GM18907 (cell line): ENCODE data around the gene KIF21B.
A peak's percentile ranks its signal among the peaks of the same experiment; 100 is the strongest.

ENCODE experiments used
- ATAC-seq: cut with Tn5 transposase; IDR thresholded peaks from one replicate; pipeline ENCODE4 v1.9.1; 2021; ENCODE audit warnings: mild to moderate bottlenecking, moderate library complexity; ENCODE audit not compliant: unreplicated experiment

The KIF21B gene

DNA sequence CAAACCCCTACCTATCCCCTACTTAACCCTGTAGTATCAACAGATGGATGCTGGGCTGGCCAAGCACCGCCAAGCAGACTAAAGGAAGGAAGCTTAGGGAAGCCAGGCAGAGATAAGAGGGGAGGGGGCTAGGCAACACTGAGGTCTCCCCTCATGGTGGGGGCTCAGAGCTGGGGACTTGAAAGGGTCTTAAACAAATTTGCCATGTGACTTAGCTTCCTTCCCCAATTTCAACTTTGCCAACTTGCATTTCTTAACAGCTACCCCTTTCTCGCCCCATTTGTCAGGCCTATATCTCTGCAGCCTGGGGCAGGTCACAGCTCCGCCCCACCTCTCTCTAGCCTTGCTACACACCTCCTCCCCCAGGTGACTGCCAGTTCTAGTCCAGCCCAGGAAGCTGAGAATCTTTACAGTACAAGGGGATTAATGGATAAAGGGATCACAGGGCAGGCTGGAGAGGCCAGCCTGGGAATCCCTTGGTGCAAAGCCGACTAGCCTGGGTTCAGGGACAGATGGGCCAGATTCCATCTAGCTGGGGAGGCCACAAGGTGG is 3.4 kb downstream of the KIF21B start:
- ATAC-seq, result no peak

DNA sequence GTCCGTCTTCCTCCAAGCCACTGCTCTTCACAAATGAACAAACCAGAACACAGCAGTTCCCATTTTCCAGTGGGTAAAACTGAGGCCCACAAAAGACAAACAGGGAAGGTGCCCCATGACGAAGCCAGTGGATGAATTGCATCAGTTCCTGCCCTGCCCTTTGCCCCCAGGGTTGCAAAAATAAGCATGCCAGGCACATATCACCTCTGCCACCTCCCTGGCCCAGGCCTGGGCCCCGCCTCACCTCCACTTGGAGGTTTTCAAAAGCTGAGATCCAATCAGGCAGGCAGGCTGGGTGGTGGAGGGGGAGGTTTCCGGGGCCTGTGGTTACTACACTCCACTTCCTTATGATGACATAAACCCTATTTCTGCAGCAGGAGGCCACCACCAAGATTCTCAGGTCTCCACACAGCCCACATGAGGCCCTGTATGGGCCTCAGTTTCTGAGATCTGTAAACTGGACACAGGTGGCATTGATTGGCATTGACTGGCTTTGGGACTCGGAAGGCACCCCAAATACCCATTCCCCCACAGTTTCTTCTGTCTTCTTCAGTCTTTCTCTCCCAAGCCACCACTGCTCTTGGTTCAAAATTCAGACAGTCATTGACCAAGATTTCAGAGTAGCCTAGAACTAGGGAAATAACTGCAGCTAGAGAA is 4.1 kb downstream of the KIF21B start:
- peak; percentile 58 for ATAC-seq

DNA sequence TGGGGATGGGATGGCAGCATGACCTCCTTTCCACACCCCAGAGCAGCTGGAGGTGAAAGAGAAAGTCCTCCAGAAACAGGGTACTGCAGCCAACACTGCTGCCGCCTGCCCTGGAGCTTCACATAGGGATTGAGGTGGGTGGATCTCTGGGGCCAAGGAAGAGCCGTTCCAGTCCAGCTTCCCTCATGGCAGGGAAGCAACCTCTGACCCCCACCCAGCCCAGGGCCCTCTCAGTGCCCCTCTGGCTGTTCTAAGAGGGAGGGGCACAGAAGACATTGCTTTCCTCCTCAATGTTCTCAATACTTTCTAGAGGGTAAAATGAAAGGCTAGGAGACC is 5.7 kb downstream of the KIF21B start:
- no peak for ATAC-seq

DNA sequence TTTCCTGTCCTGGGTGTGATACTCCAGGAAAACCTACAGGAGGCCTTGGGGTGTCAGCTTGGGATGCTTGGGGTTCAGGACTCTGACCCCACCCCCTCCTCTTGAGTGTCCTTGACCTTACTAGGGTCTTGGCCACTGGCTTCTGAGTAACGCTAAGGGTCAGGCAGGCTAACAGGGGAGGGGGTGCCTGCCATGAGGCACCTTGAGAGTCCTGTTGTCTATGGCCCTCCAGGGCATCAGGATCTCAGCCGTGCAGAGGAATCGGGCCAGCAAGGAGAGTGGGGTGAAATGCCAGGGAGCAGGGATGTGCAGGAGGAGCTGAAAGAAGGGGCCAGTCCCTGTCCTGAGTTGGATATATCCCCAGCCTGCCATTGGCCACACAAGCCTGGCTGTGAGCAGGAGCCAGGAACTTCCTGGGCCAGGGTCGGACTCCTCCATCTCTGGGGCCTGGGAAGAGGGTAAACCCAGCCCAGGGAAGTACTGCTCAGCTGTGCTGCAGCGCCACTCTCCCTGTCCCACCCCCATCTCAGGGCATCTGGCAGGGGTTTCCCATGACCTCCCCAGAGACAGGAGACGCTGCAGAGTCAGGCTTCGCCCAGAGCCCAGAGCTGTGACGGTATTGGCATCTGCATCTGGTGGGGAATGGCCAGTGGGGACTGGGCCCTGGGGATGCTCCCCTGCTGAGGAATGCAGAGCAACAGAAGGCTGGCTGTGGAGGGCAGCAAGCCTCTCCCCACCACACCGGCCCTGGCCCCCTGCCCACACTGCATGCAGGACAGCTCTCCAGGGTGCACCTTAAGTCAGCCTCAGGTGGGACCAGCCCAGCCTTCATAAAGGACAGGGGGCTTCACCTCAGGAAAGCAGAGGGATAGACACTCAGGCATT is 6.3 kb downstream of the KIF21B start:
- peak; percentile 49 for ATAC-seq

DNA sequence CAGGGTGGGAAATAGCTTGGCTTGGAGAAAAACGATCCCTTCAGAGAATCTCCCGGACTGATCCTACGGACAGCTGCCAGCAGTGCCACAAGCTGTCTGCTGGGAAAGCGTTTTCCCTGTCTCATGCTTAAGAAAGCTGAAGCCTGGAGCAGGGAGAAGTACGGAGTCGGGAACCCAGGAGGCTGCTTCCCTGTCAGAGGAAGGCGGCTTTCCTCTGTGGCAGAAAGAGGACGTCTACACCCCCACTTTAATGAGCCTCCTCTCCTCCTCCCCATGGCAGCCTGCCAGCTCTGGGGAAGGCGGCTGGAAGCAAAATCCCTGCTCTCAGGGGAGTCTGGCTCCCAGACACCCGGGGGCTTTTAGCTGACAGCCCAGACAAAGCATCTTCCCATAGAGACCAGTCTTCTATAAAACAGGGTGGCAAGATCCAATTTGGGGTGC is 7.3 kb downstream of the KIF21B start:
- ATAC-seq, result no peak

DNA sequence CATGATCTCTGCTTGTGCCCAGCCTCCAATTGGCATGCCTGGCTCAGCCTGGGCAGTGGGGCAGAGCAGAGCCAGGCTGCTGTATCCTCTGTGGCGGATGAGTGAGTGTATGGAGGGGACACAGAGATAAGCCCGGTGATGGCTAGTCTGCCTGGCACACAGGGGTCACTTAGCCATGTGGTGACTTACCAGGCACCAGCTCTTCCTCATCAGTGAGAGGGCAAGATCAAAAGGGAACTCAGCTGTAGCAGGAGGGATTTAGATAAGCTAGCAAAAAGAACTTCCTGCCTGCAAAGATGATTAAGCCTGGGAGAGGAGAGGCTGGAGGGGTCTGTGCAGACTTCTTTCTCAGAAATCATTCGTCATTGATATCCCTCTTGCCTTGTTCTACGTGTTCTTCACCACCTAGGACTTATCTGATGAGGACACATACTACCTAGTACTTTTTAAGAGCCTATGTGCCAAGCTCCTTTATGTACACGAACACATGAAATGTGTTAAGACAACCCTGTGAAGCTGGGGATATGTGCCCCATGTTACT is 7.9 kb downstream of the KIF21B start:
- ATAC-seq, result no peak

DNA sequence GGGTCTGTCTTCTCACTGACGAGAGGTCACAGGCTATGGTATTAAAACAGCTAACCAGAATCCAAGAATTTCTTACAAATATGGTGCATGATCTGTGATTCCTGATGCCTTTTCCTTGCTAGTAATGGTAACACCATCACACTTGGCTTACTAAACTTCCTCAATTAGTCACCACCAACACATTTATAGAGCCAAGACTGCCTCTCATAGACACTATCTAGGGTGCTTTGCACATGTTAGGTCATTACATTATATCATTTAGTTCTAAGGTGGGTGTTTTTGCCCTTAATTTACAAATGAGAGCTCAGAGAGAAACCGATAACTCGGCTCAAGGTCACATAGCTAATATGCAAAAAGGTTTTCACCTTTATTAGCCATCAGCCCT is 8.7 kb downstream of the KIF21B start:
- ATAC-seq, result no peak

DNA sequence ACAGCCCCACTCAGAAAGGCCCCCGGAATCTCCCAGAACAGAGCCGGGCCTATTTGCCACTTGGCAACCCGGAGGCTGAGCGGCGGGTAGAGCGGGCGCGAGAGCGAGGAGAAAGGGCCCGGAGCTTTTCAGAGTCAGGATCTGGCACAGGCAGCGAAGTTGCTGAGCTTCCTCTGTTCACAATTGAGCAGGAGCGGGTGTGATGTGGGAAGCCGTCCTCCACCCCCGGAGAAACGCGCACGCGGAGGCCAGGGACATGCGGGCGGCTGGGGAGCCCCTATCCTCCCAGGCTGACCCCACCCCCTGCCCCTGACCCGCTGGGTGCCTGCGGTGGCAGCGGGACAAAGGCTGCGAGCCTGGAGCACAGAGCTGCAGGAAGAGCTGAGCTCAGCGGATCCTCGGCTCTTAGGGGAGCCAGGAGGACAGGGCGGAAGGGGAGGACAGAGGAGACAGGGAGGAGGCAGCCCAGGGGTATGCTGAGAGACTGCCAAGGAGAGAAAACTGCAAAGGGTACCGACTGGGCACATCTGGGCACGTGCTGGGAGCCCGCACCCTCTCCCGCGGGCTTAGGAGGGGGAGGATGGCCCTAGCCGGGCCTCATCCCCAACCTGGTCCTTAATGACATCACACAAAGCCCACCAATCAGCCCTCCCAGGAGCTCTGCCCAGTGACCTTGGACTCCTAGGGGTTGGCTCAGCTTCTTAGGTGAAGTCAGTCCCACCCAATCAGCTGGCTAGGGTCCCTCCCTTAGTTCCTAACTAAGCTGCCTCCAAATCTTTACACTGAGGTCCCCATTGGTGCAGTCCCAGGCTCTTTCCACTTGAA is 9.3 kb downstream of the KIF21B start:
- no peak for ATAC-seq

DNA sequence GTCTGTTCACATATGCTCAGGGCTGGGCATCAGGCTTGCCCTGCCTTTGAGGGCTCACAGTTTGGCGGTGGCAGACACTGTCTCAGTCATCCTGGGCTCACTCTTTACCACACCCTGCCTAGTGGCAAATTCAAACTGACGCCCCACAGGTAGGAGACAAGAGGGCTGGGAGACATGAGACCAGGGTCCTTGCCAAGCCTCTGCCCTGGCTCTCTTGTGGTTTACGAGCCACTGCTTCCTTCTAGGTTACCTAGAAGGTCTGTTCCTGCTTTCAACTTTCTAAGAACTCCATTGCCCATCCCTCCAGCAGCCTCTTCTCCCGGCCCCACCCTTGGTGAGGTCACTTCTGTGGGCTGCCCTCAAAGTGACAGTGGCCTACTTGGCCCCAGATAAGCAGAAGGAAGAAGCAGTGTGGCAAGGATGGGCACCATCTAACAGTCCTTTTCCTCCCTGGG is 10.5 kb downstream of the KIF21B start:
- ATAC-seq, result no peak

DNA sequence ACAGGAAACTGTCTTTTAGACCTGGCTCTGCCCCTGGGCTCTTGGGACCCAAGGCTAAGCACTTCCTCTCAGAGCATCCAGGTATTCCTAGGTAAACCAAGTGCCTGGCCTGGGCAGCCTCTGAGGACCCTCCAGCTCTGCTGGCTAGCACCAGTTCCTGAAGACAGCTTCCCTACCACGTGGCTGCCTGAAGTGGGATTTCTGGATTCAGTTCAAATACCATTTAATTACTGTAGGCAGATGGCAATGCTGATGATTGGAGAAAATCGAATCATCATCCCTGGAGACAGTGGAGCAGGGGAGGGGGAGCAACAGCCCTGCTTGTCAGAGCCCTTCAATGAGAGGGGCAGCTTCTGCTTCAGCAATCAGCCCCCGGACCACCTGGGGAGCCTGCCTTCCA is 11.9 kb downstream of the KIF21B start:
- no peak for ATAC-seq

DNA sequence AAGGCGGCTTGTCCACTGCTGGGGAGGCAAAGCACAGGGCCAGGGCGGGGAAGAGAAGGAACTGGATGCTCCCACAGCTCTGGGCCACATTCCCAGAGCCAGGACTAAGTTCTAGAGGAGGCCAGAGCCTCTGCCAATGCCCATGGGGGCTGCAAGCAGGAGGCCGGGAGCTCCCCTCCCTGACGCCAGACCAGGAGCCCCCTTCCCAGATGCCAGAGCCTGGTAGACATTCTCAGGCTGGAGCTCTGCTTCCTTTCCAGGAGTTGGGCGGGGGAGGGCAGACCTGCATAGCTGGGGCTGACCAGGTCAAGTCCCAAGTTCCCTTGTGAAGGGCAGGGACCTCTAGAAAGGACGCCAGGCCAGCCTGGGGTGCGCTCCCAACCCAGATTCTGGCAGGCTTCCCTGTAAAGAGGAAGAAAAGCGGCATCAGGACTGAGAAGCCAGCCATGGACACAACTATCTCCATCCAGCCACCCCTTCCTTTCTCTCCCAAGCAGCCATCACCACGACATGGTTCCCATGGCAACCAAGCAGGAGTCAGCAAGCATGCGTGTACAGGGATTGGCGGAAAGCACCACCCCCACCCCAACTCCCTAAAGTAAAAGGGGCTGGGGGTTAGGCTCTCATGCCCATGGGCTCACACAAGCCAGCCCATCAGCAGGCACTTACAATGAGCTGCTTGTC is 13.4 kb downstream of the KIF21B start:
- ATAC-seq, result no peak

DNA sequence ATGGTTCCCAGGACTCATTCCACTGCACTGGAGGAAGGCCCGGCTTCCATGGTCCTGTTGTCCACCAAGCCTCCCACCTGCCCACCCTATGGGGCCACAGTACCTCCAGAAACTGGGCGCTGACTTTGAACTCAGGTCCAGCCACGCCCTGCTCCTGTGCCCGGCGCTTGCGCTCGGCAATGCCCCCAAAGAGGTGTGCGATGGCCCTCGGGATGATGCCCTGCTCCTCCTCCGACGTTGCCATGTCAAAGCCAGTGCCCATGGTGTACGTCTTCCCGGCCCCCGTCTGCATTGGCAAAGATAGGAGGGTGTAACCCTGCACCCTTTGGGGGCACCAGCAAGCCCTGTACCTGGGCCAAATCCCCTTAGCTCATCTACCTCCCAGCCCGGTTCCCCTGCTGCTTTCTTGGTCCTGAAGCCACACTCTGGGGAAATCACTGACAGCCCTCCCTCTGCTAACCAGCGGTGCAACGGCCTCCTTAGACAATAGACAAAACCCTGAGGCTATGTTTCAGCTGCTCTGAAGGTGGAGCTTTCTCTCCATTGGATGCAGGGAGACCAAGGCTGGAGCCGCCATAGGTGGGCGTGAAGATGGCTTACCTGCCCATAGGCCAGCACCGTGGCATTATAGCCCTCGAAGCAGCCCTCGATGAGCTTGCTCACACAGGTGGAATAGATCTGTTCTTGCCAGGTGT is 14.7 kb downstream of the KIF21B start:
- ATAC-seq, result no peak

DNA sequence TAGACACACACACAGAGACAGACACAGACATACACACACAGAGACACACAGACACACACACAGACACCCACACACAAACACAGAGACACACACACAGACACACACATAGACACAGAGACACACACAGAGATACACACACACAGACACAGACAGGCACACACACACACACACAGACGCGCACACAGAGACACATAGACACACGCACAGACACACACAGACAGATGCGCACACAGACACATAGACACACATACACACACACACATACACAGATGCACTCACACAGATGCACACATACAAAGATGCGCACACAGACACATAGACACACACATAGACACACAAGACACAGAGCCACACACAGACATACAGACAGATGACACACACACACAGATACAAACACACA is 16.0 kb downstream of the KIF21B start:
- ATAC-seq, result no peak

DNA sequence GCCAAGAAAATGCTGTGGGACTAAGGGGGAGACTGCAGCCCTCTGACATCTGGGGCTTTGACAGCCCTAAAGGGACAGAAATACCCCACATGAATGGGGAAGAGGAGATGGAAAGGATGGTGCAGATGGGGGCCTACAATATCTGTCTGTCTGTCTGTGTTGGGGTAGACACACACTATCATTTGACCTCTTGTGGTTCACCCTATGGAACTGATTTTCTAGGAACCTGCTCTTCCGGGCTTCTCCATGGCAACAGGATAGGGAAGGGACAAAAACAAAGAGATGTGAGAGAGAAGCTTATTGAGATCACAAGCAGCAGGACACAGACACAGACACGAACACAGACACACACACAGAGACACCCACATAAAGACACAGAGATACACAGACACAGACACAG is 17.1 kb downstream of the KIF21B start:
- no peak for ATAC-seq

DNA sequence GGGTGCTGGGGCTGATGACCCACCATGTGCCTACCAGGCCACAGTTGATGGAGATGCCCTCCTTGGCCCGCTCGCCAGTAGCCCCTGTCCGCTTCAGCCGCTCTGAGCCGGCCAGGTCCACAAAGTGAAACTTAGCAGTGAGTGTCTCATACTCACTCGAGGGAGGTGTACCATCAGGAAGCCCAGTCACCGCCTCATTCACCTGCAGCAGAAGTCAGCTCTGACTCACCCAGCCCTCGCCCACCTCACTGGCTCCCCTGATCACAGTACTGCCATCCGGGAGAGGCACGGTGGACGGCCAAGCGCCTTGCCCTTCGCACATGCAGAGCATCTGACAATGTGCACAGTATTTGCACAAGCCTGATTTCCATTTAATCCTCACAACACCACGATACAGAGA is 18.8 kb downstream of the KIF21B start:
- ATAC-seq, result no peak

DNA sequence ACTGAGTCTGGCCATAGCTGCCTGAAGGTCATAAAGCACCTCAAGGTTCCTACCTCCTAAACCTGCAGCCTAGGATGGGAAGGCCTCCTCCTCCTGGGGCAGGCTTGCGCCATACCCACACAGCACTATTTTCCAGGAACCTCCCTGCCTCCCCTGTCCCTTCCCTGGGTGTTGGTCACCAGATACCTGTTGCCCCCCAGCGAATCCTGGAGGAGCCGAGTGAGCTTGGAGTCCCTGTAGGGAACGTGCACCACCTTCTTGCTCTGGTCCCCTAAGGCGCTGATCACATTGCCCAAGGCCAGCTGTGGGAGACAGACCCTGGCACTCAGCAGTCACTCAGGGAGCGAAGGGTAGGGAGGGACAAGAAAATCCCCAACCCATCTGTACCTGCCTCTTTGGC is 19.4 kb downstream of the KIF21B start:
- ATAC-seq, result no peak

DNA sequence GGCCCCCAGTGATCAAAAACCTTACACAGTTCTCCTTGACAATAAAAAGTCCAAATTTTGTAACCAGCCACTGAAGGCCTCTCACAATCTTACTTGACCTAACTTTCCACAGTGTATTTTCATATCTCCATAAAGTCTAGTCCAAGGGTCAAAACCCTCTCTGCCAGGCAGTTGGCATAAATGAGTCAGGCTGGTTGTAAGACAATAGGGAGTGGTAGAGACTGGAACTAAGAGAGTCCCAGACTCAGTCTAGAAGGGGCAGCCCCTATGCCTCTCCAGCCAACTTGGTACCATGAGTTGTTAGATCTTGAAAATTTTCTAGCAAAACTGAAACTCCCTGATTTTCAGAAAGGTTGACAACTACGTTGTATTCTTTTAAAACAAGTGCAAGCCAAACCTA is 21.0 kb downstream of the KIF21B start:
- no peak for ATAC-seq

DNA sequence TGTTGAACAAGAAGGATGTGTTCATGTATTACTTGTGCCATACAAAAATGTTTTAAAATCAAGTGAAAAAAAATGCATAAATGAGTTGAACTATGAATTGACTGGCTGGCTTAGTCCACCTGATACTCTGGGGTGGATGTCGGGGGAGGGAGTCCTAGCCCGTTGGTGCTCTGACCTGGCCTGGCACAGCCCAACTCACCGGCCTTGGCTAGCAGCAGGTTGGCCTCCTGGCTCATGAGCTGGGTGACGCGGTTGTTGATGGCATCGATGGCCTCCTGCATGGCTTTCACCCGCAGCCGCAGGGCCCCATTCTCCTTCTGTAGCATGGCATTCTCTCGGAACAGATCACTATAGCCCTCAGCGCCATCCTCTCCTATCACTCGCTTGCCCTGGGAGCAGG is 21.6 kb downstream of the KIF21B start:
- ATAC-seq, result no peak

DNA sequence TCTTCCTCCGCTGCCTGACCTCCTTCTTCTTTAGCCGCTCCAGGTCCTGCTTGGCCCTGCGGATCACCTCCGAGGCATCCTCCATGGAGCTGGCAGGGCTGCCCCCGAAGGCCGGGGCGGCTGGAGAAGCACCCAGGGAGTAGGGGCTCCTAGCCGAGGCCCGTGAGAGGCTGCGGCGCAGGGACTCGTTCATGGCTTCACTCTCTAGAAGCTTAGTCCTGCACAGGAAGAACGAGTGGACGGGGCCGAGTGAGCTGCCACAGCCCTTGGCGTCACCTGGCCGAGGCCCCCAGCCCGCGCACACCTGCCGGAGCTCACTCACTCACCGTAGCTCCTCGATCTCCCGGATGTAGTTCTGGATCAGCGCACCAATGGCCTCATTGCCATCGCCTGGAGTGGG is 23.1 kb downstream of the KIF21B start:
- ATAC-seq, result no peak

DNA sequence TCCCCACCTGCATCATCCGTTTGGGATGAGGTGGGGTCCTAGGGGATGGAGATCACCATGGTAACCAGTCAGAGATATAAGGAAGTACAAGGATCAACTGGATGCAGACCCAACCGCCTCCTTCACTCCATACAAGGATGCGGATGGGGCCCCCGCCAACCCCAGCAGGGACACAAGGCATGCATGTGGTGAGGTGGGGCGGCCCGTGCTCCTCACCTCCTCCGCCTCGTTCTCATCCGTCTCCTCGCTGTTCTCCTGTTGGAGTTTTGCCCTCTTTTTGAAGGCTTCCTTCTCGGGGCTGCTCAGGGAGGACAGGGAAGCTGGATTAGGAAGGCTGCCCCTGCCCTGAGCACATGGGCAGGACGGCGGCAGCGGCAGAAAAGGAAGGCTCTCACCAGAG is 23.8 kb downstream of the KIF21B start:
- ATAC-seq, result no peak
